ENCODE data around the gene RXRG.

- TF ChIP-seq POLR2AphosphoS5 (IDR thresholded peaks at IDR 0.05) (no peak), POLR2A (IDR thresholded peaks at IDR 0.05) (no peak)
- TF ChIP-seq, protein P1, sequence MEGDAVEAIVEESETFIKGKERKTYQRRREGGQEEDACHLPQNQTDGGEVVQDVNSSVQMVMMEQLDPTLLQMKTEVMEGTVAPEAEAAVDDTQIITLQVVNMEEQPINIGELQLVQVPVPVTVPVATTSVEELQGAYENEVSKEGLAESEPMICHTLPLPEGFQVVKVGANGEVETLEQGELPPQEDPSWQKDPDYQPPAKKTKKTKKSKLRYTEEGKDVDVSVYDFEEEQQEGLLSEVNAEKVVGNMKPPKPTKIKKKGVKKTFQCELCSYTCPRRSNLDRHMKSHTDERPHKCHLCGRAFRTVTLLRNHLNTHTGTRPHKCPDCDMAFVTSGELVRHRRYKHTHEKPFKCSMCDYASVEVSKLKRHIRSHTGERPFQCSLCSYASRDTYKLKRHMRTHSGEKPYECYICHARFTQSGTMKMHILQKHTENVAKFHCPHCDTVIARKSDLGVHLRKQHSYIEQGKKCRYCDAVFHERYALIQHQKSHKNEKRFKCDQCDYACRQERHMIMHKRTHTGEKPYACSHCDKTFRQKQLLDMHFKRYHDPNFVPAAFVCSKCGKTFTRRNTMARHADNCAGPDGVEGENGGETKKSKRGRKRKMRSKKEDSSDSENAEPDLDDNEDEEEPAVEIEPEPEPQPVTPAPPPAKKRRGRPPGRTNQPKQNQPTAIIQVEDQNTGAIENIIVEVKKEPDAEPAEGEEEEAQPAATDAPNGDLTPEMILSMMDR (IDR thresholded peaks at IDR 0.05) = no peak
These were observed 29.3 kb upstream of the RXRG start for GRCh38 chr1:165474196-165474595.
